Lower lobe of right lung (tissue), 2 donors: Measurements from ENCODE around the gene RASSF10. TPM values are rescaled to one million over a fixed set of nuclear protein-coding genes. Genes with fewer than 3 reads are reported as not detected.

Experiments
- ATAC-seq, 2 donors: fragments of 200-7000 bp; cut with Tn5 transposase; one replicate each; pipeline ENCODE4 v1.9.1; 2020 to 2022; ENCODE audit warnings: mild to moderate bottlenecking in 2 of 2, moderate library complexity in 2 of 2
- DNase-seq: peaks from one replicate; pipeline ENCODE4 v3.0.0-alpha.2; 2020
- H3K27ac ChIP-seq: fragments of 200-600 bp; one replicate; pipeline ENCODE4 v1.8.0; 2022
- H3K27me3 ChIP-seq: fragments of 200-600 bp; one replicate; pipeline ENCODE4 v1.8.0; 2022; ENCODE audit warnings: low read depth
- H3K36me3 ChIP-seq: fragments of 200-600 bp; one replicate; pipeline ENCODE4 v1.8.0; 2022; ENCODE audit warnings: mild to moderate bottlenecking
- H3K4me1 ChIP-seq: fragments of 200-600 bp; one replicate; pipeline ENCODE4 v1.8.0; 2022
- H3K4me3 ChIP-seq: fragments of 200-600 bp; one replicate; pipeline ENCODE4 v1.8.0; 2022; ENCODE audit warnings: mild to moderate bottlenecking
- H3K9me3 ChIP-seq: fragments of 200-600 bp; one replicate; pipeline ENCODE4 v1.8.0; 2022
- CTCF ChIP-seq: fragments of 200-600 bp; IDR thresholded peaks from one replicate; pipeline ENCODE4 v1.8.0; 2022; ENCODE audit warnings: antibody characterized with exemption, mild to moderate bottlenecking
- intact Hi-C: fragments of 100-400 bp; cut with DNase I; formaldehyde crosslinking; loops from one replicate; pipeline ENCODE4 v1.11.0; 2022
- total RNA-seq: library from RNA; stranded (reverse); fragmentation: NEBNext Ultra II Directional; extraction: Animal tissue kit (Norgen Biotek cat#: 25700); gene quantifications from one replicate; pipeline ENCODE4 v1.2.1, GENCODE V29; 2021
- donor health status: DM: no; HTN: yes; CAD: no; lungs with severe emphysema.

RASSF10 gene
- total RNA-seq, 1 donor from 2014 or later: 4.3 TPM

DNA sequence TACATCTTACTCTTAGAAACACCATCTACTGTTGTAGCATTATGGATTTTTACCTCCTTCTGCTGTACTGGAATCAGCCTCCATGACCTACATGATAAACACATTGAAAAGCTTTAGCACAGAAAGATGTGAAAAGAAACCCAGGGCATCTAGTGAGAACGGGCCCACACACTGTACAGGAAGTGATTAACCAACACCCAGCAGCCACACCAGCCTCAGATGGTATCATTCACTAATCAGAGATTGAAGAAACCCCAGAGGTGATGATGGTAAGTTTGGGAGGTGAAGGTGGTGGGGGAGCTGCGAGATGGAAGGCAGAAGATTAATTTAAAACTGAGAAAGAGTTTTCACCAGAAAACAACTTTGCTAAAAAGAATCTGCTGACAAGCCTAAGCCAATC is 46.1 kb downstream of the RASSF10 start:
- no peaks in the 10 kb centered on the region for H3K4me1 ChIP-seq
- H3K27ac ChIP-seq: no peak overlapping the region
- intact Hi-C loops: no loop called here
- ATAC-seq (no peak), DNase-seq (no peak)
- H3K36me3 ChIP-seq: no peaks in the 10 kb centered on the region
- no peak for TF ChIP-seq CTCF
- H3K4me3 ChIP-seq: no peak overlapping the region
- no peaks in the 10 kb centered on the region for H3K27me3 ChIP-seq
- no peaks in the 10 kb centered on the region for H3K9me3 ChIP-seq

DNA sequence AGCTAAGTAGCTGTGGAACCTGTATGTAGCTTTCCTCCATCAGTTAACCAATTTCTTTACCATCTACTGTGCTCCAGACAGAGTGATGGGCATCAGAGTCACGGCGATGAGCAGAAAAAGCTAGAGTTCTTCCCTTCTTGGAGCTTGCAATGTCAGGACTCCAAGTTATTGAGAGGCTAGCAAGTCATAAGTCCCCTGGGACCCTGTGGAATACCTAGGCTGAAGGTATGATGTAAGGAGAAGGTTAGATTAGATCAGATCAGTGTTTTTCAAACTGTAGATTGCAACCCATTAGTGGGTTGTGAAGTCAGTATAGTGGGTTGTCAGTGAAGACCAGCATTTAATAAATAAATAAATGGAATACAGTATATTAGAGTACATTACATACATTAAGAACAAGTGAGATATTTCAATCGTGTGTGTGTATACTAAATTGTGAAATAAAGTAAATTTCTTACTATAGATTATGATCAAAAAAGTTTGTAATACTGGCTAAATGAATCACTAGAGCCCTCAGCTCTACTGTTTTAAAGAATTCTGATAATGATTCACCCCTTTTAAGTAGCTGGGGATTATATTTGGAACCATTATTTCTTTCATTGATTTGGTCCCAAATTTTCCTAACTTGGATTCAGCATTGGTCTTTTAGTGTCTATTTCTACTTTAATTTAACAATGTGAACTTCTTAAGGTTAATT is 52.3 kb downstream of the RASSF10 start:
- TF ChIP-seq CTCF: no peak
- no peaks in the 10 kb centered on the region for H3K9me3 ChIP-seq
- ATAC-seq (no peak), DNase-seq (no peak)
- H3K36me3 ChIP-seq: no peaks in the 10 kb centered on the region
- no peaks in the 10 kb centered on the region for H3K4me1 ChIP-seq
- no peak overlapping the region for H3K27ac ChIP-seq
- intact Hi-C loops: no loop called here
- H3K4me3 ChIP-seq: no peak overlapping the region
- no peaks in the 10 kb centered on the region for H3K27me3 ChIP-seq
